Stimulated activated CD4-positive, alpha-beta T cell treated with anti-CD3 and anti-CD28 coated beads, Interleukin-12 subunit alpha, Interleukin-12 subunit beta, amount 100 ng/mL, for 24 hours (primary cell): ENCODE measurements around the gene SLC25A6.
A peak's percentile ranks its signal among the peaks of the same experiment; 100 is the strongest.
"Not testable (repeated sequence)": the region's sequence is repeated elsewhere in the genome, so short reads cannot be mapped to it uniquely, and the experiment has no call there.

ENCODE experiments used
- DNase-seq, 2 experiments: peaks; one replicate each; pipeline ENCODE4 v3.0.0-alpha.2; 2020; ENCODE audit warnings: low read depth in 2 of 2

The SLC25A6 gene

GRCh38 chrX:1391707-1392375 lies at the start of gene SLC25A6:
Gene SLC25A6 (minus strand): TSS chrX:1392113. CDS start chrX:1392009, 104 bp downstream.
- peak; percentile 99 to 100 for DNase-seq

- no peak for DNase-seq
Measured at GRCh38 chrX:1440506-1440905, 48.6 kb upstream of the SLC25A6 start.

GRCh38 chrX:1435241-1435895 lies 43.5 kb upstream of the SLC25A6 start:
- no peak for DNase-seq

- DNase-seq: no peak
Measured at GRCh38 chrX:1434871-1435240, 42.9 kb upstream of the SLC25A6 start.

GRCh38 chrX:1433646-1434357 lies 41.9 kb upstream of the SLC25A6 start:
- no peak for DNase-seq

GRCh38 chrX:1430451-1430850 lies 38.5 kb upstream of the SLC25A6 start:
- no peak for DNase-seq

- no peak for DNase-seq
Measured at GRCh38 chrX:1427756-1428155, 35.8 kb upstream of the SLC25A6 start.

GRCh38 chrX:1426321-1426720 lies 34.4 kb upstream of the SLC25A6 start:
- DNase-seq: not testable (repeated sequence)

GRCh38 chrX:1425381-1425780 lies 33.5 kb upstream of the SLC25A6 start:
- no peak for DNase-seq

GRCh38 chrX:1424147-1424851 lies 32.4 kb upstream of the SLC25A6 start:
- DNase-seq: no peak

GRCh38 chrX:1423215-1423614 lies 31.3 kb upstream of the SLC25A6 start:
- no peak for DNase-seq

- no peak for DNase-seq
Measured at GRCh38 chrX:1422135-1422465, 30.2 kb upstream of the SLC25A6 start.

GRCh38 chrX:1421433-1422134 lies 29.7 kb upstream of the SLC25A6 start:
- DNase-seq: no peak

- no peak for DNase-seq
Measured at GRCh38 chrX:1420371-1420770, 28.5 kb upstream of the SLC25A6 start.

GRCh38 chrX:1419545-1420355 lies 27.8 kb upstream of the SLC25A6 start:
- no peak for DNase-seq

GRCh38 chrX:1418901-1419544 lies 27.1 kb upstream of the SLC25A6 start:
- DNase-seq: no peak

- DNase-seq: no peak
Measured at GRCh38 chrX:1417921-1418771, 26.2 kb upstream of the SLC25A6 start.

GRCh38 chrX:1416965-1417760 lies 25.2 kb upstream of the SLC25A6 start:
- DNase-seq: no peak

- DNase-seq: no peak
Measured at GRCh38 chrX:1416327-1416784, 24.4 kb upstream of the SLC25A6 start.
